HG02763 (cell line): ENCODE measurements around the gene PTH1R.
A peak's percentile ranks its signal among the peaks of the same experiment; 100 is the strongest.

Experiments
- ATAC-seq: cut with Tn5 transposase; IDR thresholded peaks from one replicate; pipeline ENCODE4 v1.9.1; 2021; ENCODE audit warnings: mild to moderate bottlenecking, moderate library complexity; ENCODE audit not compliant: unreplicated experiment

Gene PTH1R

DNA sequence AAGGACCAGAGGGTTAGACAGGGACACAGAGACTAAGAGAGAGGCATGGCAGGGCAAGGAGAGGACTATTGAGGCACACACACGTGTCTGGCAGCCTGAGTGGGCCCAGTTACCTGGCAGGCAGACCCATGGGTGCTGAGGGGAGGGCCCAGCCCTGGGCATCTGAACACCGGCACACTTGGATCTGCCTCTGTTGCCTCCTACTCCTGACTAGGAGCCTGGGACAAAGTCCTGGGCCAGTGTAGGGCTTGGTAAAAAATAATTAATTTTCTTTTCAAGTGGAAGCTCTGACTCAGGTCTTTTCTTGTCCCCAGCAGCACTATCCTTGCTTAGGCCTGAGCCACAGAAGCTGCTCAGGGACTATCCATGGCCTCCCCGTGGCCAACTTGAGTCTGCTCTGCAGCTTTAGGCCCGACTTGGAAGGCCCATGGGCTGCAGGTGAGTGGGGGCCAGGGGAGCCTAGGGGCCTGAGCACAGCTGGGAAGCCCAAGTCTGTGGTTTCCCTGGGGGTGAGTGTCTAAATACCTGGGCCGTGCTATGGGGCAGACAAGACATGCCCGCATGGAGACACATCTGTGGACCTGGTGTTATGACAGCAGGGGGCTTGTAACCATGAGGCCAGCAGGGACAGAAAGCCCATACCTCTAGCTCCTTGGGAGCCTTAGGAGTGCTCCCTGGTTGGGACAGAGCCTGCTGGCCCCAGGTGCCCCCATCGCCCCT, at the start of gene PTH1R:
Gene PTH1R (plus strand): TSS at position 316 of the 720 bp plus-strand sequence. CDS start 5,839 bp downstream, outside the sequence.
- ATAC-seq, result no peak

DNA sequence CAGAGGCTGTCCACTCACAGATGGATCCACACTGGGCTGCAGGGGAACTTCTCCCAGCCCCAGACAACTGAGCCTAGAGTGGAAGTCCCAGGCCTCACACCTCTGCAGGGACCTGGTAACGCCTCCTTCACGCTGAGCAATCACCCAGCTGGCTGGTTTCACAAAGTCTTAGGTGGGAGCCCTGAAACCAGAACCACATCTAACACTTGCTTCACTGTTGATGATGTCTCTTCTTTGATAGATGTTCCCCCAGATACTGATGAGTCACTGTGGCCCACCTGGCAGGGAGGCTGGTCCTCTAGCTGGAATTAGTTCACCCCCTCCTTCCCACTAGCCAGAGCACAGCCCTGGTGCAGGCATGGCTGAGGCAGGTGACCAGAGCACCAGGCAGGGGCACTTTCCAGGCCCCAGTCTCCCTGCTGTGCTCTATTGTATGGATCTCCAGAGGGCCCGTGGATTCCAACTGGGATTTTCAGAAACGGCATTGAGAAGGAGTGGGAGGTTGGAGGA, 47.8 kb upstream of the PTH1R start:
- no peak for ATAC-seq

DNA sequence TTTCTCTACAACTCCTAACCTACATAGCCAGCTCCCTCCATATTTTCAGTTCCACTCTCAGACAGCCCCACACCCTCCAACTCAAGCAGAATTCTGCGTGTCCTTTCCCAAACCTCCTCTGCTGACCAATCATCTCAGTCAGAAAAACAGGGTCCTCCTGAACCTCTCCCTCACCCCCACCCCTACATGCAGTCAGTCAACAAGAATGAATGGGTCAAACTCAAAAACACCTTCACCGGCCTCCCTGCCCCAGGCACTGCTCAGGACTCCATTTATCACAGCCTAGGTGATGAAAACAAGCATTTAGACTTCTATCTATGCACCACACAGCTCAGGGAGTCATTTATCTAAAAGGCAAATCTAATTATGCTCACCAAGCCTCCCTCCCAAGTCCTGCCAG, 46.7 kb upstream of the PTH1R start:
- no peak for ATAC-seq

DNA sequence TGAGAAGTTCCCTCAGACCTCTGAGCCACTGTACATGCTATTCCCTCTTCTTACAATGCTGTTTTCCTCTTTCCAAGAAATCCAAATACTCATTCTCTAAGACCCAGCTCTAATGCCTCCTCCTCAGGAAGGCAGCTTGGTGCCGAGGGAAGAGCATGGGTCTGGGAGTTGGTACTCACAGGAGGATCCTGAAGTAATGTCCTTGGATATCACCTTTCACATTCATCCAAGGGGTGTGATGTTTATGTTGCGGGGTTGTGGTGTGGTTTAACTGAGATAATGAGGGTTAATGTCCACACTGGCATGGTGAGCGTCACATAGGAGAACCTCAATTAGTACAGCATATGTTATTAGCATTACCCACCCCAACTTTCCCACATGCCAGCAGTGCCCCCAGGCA, 46.2 kb upstream of the PTH1R start:
- no peak for ATAC-seq

DNA sequence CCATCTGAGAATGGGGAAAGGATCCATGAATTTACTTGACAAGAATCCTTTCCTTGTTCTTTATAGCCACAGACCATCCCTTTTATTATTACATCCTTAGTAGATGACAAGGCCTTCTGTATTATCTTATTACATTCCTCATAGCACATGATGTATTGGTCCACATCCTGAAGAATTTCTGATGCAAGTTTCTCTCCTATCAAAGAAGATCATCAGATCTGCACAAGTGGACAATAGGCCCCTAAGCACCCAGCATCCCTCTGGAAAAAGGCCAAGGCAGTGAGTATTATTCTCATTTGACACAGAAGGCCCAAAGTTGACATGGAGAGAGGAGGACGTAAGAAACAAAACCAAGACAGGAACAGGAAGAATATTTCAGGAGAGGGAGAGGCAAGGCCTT, 45.7 kb upstream of the PTH1R start:
- ATAC-seq, result no peak

DNA sequence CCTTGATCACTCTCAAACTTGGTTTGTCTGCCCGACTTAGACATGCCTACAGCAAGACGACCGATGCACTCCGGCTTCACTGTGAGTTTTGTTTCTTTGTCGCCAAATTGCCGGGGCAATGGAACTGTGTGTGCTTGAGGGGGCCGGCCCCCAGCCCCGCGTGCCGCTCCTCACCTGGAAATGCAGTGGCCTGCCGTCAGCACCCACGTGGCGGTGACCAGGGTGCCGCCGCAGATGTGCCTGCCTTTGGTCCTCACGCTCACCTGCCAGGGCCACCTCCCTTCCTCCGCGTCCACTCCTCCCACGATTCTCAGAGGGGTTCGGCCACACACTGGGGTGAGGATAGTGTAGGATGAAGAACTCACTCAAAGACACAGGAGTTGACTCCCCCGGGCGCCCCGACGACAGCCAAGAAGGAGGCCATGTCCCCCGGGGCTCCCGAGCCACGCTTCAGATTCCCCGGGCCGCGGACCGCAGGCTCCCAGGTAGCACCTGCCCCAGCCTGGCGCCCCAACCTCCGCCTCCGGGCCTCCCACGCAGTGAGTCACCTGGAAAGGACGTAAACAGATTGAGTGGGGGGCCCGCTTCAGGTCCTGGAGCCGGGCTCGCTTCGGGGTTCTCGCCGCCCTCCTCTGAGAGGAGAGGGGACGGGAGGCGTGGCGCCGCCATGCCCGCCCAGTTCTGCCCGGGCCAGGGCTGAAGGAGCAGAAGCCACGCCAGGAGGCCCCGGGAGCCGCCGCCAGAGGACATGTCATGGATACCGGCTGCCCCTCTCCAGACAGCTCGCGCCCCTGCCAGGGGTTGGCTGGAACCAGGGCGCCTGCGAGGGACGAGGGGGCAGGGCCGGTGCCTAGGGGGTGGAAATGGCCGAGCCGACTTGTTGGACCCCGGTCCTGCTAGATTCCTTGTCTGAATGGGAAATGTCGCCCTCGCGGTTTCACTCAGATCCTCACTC, 43.9 kb upstream of the PTH1R start:
- ATAC-seq, result no peak

DNA sequence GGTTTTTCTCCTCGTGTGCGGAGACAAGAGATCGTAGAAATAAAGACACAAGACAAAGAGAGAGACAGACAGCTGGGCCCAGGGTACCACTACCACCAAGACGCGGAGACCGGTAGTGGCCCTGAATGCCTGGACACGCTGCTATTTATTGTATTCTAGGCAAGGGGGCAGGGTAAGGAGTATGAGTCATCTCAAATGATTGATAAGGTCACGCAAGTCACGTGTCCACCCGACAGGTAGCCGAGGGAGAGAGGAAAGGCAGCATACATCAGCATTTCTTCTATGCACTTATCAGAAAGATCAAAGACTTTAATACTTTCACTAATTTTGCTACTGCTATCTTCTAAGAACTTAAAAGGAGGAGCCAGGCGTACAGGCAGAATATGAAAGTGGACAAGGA, 42.5 kb upstream of the PTH1R start:
- ATAC-seq, result no peak

DNA sequence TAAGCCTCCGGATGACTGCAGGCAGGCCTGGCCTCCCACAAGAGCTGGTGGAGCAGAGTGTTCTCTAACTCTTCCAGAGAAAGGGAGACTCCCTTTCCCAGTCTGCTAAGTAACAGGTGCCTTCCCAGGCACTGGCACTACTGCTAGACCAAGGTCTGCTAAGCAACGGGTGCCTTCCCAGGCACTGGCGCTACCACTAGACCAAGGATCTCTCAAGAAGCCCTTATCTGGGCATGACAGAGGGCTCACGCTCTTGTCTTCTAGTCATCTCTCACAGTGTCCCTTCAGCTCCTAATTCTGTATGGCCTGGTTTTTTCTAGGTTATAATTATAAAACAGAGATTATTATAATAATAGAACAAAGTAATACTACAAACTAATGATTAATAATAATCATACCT, 42.0 kb upstream of the PTH1R start:
- ATAC-seq, result no peak

DNA sequence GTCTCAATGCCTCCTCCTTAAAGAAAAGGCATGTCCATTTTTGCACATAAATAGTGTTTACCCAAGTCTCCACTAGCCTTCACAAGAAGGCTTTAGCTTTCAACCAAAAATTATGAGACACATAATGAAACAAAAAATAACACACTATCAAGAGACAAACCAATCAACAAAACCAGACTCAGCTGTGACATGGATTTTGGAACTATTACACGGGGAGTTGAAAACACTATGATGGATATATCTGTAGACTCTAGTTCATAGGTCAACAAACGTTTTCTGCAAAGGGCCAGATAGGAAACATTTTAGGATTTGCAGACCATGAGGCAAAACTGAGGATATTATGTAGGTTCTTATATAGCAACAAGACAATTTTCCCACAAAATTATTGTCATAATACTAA, 39.2 kb upstream of the PTH1R start:
- no peak for ATAC-seq

DNA sequence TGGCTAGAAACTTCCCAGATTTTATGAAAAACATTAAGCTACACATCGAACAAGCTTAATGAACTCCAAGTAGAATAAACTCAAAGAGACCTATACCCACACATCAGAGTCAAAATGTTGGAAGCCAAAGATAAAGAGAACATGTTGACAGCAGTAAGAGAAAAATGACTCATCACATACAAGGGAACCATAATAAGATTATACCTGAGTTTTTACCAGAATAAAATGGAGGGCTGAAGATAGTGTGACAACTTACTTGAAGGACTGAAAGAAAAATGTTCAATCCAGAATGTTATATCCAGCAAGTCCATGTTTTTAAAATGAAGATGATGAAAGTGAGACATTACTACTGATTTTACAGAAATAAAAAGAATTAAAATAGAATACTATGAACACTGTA, 37.0 kb upstream of the PTH1R start:
- ATAC-seq, result no peak

DNA sequence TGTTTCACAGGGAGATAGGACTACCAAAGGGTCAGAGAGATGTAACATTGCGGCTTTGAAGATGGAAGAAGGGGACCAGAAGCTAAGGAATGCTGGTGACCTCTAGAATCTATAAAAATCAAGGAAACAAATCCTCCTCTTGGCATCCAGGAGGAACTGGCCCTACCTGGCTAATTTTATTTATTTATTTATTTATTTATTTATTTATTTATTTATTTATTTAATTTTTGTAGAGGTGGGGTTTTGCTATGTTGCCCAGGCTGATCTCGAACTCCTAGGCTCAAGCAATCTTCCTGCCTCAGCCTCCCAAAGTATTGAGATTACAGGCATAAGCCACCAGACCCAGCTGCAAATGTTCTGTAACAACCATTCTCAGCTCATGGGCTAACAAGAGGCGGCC, 34.0 kb upstream of the PTH1R start:
- ATAC-seq, result no peak

DNA sequence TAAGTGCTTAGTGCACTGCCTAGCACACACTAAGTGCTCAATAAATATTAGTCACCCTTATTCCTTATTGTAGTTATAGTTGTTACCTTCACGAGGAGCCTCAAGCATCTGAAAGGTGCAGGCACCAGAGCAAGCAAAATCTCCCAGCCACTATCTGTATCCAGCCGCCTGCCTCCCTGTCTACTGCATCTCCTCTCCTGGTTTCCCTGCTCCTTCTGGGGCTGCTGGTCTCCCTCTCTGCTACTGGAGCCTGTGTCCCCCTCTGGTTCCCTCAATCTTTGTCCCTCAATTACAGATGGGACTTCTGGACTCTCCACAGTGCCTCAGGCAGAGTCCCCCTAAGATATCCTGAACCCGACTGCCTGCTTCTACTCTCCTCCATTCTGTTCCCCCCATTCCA, 33.1 kb upstream of the PTH1R start:
- no peak for ATAC-seq

DNA sequence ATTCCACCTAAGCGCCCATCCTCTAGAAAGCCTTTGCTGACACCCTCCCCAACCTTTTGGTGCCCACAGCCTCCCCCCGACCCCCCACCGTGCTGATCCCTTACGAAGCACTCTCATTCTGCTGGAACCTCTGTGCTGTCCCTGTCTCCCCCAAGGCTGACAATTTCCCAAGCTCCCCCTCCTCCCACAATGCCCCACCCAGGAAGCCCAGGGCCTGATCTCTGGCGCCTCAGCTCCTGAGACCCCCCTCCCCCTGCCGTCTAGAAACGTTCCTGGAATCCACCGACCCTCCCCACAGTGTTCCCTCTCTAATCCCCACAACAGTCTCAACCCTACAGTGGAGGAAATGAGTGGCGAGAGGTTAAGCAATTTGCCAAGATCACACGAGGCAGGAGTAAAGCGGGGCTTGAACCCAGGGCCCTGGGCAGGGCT, 32.6 kb upstream of the PTH1R start:
- no peak for ATAC-seq

DNA sequence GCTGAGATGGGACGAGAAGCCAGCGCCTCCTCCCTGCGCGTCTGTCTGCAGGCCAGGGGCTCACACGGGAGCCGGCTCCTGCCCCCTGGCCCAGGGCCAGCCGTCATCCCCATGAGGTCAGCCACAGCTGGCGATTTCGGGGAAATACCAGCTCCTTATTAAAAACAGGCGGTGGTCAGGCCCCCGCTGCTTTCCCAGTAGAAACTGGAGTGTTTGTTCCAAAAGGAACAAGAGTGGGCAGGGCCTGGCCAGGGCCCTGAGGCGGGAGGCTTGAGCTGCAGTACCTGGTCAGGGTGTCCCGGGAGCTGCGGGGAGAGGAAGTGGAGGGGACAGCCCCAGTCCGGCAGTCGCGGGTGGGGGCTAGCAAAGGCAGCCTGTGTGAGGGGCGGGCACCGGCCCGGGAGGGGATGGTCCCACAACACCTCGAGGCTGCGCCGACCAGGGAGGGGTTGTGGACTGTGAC, 32.1 kb upstream of the PTH1R start:
- peak; percentile 43 for ATAC-seq

DNA sequence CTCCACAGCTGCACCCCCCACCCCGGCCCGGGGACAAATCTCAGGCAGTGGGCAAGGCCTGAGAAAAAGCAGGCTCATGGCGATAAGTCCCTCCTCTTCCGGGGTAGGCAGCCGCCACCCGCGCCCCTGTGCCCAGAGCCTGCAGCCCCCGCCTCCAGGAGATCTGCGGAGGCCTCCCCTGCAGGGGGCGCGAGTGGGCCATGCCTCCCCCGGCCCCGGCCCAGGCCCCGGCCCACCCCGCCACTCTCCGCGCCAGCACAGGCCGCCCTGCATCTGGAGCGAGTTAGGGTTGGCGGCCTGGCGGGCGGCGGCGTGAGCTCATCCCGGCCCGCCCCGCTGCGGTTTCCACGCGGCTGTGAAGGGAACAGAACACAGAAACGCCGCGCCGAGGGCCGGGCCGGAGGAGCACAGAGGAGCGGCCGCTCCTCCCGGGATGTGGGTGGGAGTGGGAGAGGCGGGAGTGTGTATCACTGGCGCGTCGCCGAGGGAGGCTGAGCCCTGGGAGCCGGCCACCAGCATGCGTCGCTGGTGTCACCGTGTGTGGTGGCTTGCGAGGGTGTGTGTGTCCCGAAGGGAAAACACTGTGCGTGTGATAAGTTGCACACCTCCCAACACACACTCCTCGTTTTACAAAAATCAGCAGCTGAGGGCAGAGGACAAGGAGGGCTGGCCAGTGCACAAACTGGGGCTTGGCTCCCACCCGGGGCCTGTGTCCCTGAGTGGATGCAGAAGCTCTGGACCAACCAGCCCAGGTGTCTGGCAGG, 31.5 kb upstream of the PTH1R start:
- peak; percentile 46 for ATAC-seq

DNA sequence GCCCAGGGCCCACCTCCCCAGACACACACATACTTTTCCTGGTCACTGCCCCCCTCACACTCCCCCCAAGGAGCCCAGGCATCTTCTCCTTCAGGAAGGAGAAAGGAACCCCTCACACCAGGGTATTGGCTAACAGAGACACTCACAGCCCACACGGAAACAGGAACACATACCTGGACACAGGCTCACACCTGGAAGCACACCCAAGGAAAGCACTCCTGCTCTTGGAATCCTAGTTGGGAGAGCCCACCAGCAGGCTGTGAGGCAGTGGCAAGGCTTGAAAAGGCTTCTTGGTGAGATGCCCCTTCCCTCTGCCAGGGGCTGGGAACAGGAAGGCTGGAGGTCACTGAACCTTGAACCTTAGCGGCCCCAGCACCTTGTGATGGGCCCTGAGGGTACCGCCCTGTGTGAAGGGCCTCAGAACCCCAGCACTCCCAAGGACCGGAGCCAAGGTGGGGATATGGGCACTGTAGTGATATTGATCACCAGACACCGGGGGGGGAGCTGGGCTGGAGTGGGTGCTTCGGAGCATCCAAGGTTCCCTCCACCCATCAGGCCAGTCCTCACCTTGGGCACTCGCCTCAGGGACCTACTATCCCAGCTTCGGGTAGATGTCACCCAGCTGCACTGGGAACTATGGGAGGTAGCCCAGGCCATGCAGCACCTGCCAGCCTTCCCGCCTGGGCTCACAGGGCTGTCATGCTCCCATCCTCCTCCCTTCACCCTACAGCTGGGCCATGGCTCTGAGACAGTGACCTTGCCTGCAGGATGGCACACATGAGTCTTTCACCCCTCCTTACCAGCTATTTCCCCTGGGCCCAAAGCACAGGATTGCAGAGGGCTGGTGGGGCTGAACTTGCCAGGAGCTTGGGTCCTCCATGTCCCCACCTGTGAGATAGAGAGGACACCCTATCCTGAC, 30.6 kb upstream of the PTH1R start:
- ATAC-seq, result no peak

DNA sequence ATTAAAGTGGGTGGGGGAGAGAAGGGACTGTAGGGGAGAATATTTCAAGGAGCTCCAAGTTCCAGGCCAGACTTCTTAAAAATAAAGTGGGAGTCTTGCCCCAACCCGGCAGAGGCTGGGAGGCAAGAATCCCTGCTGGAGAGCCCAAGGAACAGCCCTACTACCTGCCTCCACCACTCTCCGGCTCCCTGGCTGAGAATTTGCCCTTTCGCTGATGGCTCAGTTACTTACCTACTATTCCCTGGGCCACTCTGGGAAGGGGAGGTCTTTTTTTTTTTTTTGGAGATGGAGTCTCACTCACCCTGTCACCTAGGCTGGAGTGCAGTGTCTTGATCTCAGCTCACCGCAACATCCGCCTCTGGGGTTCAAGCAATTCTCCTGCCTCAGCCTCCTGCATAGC, 29.8 kb upstream of the PTH1R start:
- no peak for ATAC-seq

DNA sequence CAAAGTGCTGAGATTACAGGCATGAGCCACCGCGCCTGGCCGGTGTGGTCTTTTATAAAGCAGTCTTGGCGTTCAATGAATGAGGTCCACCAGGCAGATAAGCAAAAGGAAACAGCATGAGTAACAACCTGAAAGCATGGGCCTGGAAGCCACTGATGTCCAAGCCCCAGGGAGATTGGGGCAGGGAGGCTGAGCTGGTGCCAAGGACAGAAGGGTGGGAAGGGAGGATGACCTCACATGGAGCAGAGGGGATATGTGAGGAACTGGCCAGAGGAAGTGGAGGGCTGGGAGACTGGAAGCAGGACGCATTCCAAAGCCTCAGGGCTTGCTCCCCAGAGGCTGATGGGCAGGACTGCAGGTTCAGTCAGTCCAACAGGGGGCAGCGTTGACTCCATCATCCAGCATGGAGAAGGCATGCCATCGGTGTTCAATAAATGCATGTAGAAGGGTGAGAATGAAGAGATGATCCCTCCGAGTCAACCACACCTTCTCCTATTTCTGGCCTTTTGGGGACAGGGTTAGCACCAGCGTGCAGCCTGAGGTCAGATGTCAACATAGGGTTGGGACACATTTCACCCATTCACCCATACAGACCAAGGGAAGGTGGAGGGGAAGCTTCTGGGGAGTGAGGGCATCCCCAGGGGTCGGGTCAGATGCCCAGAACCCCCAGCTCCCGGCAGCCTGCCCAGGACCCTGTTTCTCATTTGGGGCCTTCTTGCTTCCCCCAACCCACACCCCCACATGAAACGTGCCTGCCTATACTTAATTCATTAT, 29.1 kb upstream of the PTH1R start:
- ATAC-seq, result no peak

DNA sequence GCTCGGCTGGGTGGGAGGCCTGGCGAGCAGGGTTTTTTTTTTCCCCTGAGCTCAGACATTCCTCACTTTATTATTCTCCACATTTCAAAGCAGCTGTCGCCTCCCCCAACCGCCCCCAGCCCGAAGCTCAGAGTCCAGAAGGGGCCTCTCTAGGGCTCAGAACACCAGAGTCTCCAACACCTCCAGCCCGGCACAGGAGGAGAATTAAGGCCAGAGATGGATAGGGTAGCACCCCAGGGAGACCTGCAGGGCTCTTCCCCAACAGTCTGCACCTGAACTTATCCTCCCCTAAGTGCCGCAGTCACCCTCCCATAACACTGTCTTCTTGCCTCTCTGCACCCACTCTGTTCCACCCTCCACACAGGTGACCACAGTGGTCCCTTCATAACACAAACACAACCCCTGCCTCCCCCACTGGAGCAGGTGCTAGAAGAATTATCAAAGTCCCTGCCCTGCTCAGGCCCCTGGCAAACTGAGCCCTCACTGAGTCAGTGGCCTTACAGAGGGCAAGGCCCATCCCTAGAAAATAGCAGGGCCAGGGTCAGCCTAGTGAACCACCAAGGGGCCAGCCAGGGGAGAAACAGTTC, 28.4 kb upstream of the PTH1R start:
- no peak for ATAC-seq
